ENCODE data around the gene FSTL5. TPM values are rescaled to one million over a fixed set of nuclear protein-coding genes. Genes with fewer than 3 reads are reported as not detected.
A peak's percentile ranks its signal among the peaks of the same experiment; 100 is the strongest.
"Not testable (repeated sequence)": the region's sequence is repeated elsewhere in the genome, so short reads cannot be mapped to it uniquely, and the experiment has no call there.

Gene FSTL5
- total and polyA plus RNA-seq, 8 donors, result 0.08 to 1.9 (median 0.16) TPM

- 84 to 88% methylated on average over 13 of the region's 13 CpGs for WGBS, 2 donors
- intact Hi-C loops (cut with DNase I), result no loop called here
- H3K9me3 ChIP-seq, result no peaks in the 10 kb centered on the region
- H3K36me3 ChIP-seq, result no peaks in the 10 kb centered on the region
- FAIRE-seq (no peak), DNase-seq (peak in 1 of 6 donors; percentile 35), ATAC-seq (no peak)
- no peak overlapping the region for H3K27ac ChIP-seq
- H3K4me3 ChIP-seq, result no peak overlapping the region
- TF ChIP-seq CTCF (IDR thresholded peaks at IDR 0.05), result no peak
- H3K27me3 ChIP-seq, result no peaks in the 10 kb centered on the region
- no peaks in the 10 kb centered on the region for H3K4me1 ChIP-seq
Measured at GRCh38 chr4:161791796-161792556, 371.8 kb downstream of the FSTL5 start.

GRCh38 chr4:161767116-161767515 is 396.7 kb downstream of the FSTL5 start:
- Histone ChIP-seq H3K36me3 (no peaks in the 10 kb centered on the region), H3K27me3 (peaks cover 0 to 3% (median 0%) of the 10 kb centered on the region in 4 donors), H3K4me1 (no peaks in the 10 kb centered on the region), H3K9me3 (no peaks in the 10 kb centered on the region), H3K4me3 (no peak overlapping the region), H3K27ac (no peak overlapping the region)
- DNase-seq (no peak), FAIRE-seq (no peak), ATAC-seq (no peak)
- intact Hi-C loops (cut with DNase I), result no loop called here
- 48 to 67% methylated on average over 5 of the region's 5 CpGs for WGBS, 2 donors
- no peak for TF ChIP-seq CTCF (IDR thresholded peaks at IDR 0.05)

- 57 to 78% methylated on average over 1 of the region's 1 CpG for WGBS, 2 donors
- Histone ChIP-seq H3K27me3 (no peaks in the 10 kb centered on the region), H3K27ac (no peak overlapping the region), H3K4me3 (no peak overlapping the region), H3K4me1 (no peaks in the 10 kb centered on the region), H3K9me3 (no peaks in the 10 kb centered on the region), H3K36me3 (no peaks in the 10 kb centered on the region)
- TF ChIP-seq CTCF (IDR thresholded peaks at IDR 0.05), result no peak
- intact Hi-C loops (cut with DNase I), result no loop called here
- DNase-seq, result no peak
- ATAC-seq, result no peak
- FAIRE-seq, result no peak
Measured at GRCh38 chr4:161762796-161763195, 401.0 kb downstream of the FSTL5 start.

GRCh38 chr4:161760008-161760407 is 403.8 kb downstream of the FSTL5 start:
- no peak for TF ChIP-seq CTCF (IDR thresholded peaks at IDR 0.05)
- Histone ChIP-seq H3K36me3 (no peaks in the 10 kb centered on the region), H3K27me3 (no peaks in the 10 kb centered on the region), H3K27ac (no peak overlapping the region), H3K4me1 (no peaks in the 10 kb centered on the region), H3K4me3 (no peak overlapping the region), H3K9me3 (no peaks in the 10 kb centered on the region)
- ATAC-seq (no peak), FAIRE-seq (no peak), DNase-seq (no peak)
- 70 to 83% methylated on average over 3 of the region's 3 CpGs for WGBS, 2 donors
- intact Hi-C loops (cut with DNase I), result no loop called here

GRCh38 chr4:161758412-161758811 is 405.4 kb downstream of the FSTL5 start:
- 87 to 89% methylated on average over 9 of the region's 9 CpGs for WGBS, 2 donors
- FAIRE-seq, result not testable (repeated sequence)

More at GRCh38 chr4:161758412-161758811, 405.4 kb downstream of the FSTL5 start:
- DNase-seq; H3K27me3 ChIP-seq; H3K27ac ChIP-seq; H3K36me3 ChIP-seq; ATAC-seq; H3K4me3 ChIP-seq; intact Hi-C loops (cut with DNase I); H3K9me3 ChIP-seq; H3K4me1 ChIP-seq: not testable (repeated sequence)
